Measurements from ENCODE around the gene PCNX2.
"Not testable (repeated sequence)": the region's sequence is repeated elsewhere in the genome, so short reads cannot be mapped to it uniquely, and the experiment has no call there.

PCNX2 gene

GRCh38 chr1:233180641-233181364 is 114.7 kb downstream of the PCNX2 start:
- in situ Hi-C loops (cut with MboI; ENCODE audit: low sequenced_read_pairs): no loop called here

GRCh38 chr1:233179638-233180037 is 115.9 kb downstream of the PCNX2 start:
- in situ Hi-C loops (cut with MboI; ENCODE audit: low sequenced_read_pairs): loop anchor here (10.0 kb wide), 1 partner anchor 545 kb away; the partner anchor contains the start of gene SIPA1L2

GRCh38 chr1:233172201-233172600 is 123.3 kb downstream of the PCNX2 start:
- in situ Hi-C loops (cut with MboI; ENCODE audit: low sequenced_read_pairs): loop anchor here (10.0 kb wide), 1 partner anchor 537 kb away; the partner anchor contains the start of gene SIPA1L2

- in situ Hi-C loops (cut with MboI; ENCODE audit: low sequenced_read_pairs): loop anchor here (10.0 kb wide), 1 partner anchor 536 kb away; the partner anchor contains the start of gene SIPA1L2
These were observed 124.8 kb downstream of the PCNX2 start for GRCh38 chr1:233170741-233171140.

- in situ Hi-C loops (cut with MboI; ENCODE audit: low sequenced_read_pairs): no loop called here
These were observed 127.1 kb downstream of the PCNX2 start for GRCh38 chr1:233168384-233168783.

- in situ Hi-C loops (cut with MboI; ENCODE audit: low sequenced_read_pairs): no loop called here
These were observed 128.6 kb downstream of the PCNX2 start for GRCh38 chr1:233166896-233167295.

GRCh38 chr1:233163696-233164095 is 131.8 kb downstream of the PCNX2 start:
- in situ Hi-C loops (cut with MboI; ENCODE audit: low sequenced_read_pairs): no loop called here

GRCh38 chr1:233158322-233158721 is 137.2 kb downstream of the PCNX2 start:
- in situ Hi-C loops (cut with MboI; ENCODE audit: low sequenced_read_pairs): no loop called here

GRCh38 chr1:233157245-233157644 is 138.3 kb downstream of the PCNX2 start:
- in situ Hi-C loops (cut with MboI; ENCODE audit: low sequenced_read_pairs): no loop called here

GRCh38 chr1:233151861-233152260 is 143.7 kb downstream of the PCNX2 start:
- in situ Hi-C loops (cut with MboI; ENCODE audit: low sequenced_read_pairs): no loop called here

- in situ Hi-C loops (cut with MboI; ENCODE audit: low sequenced_read_pairs): no loop called here
These were observed 151.1 kb downstream of the PCNX2 start for GRCh38 chr1:233144434-233144833.

- in situ Hi-C loops (cut with MboI; ENCODE audit: low sequenced_read_pairs): no loop called here
These were observed 152.3 kb downstream of the PCNX2 start for GRCh38 chr1:233143241-233143640.

- in situ Hi-C loops (cut with MboI; ENCODE audit: low sequenced_read_pairs): no loop called here
These were observed 154.6 kb downstream of the PCNX2 start for GRCh38 chr1:233140974-233141373.

GRCh38 chr1:233140499-233140898 is 155.0 kb downstream of the PCNX2 start:
- in situ Hi-C loops (cut with MboI; ENCODE audit: low sequenced_read_pairs): no loop called here

- in situ Hi-C loops (cut with MboI; ENCODE audit: low sequenced_read_pairs): no loop called here
These were observed 156.5 kb downstream of the PCNX2 start for GRCh38 chr1:233138788-233139585.

- in situ Hi-C loops (cut with MboI; ENCODE audit: low sequenced_read_pairs): no loop called here
These were observed 159.7 kb downstream of the PCNX2 start for GRCh38 chr1:233135833-233136232.

GRCh38 chr1:233132445-233132844 is 163.1 kb downstream of the PCNX2 start:
- in situ Hi-C loops (cut with MboI; ENCODE audit: low sequenced_read_pairs): no loop called here

GRCh38 chr1:233129031-233129430 is 166.5 kb downstream of the PCNX2 start:
- in situ Hi-C loops (cut with MboI; ENCODE audit: low sequenced_read_pairs): not testable (repeated sequence)

GRCh38 chr1:233127157-233127556 is 168.4 kb downstream of the PCNX2 start:
- in situ Hi-C loops (cut with MboI; ENCODE audit: low sequenced_read_pairs): no loop called here

GRCh38 chr1:233122779-233123178 is 172.7 kb downstream of the PCNX2 start:
- in situ Hi-C loops (cut with MboI; ENCODE audit: low sequenced_read_pairs): no loop called here

- in situ Hi-C loops (cut with MboI; ENCODE audit: low sequenced_read_pairs): no loop called here
These were observed 173.5 kb downstream of the PCNX2 start for GRCh38 chr1:233121947-233122559.

GRCh38 chr1:233114860-233115259 is 180.7 kb downstream of the PCNX2 start:
- in situ Hi-C loops (cut with MboI; ENCODE audit: low sequenced_read_pairs): no loop called here
